DOHH2 (cell line): Measurements from ENCODE around the gene FMNL1.

Source experiments
- EZH2phosphoT487 ChIP-seq: fragments of 200-600 bp; sonication (generic); IDR thresholded peaks from 2 replicates; pipeline ENCODE4 v1.6.1; 2017; ENCODE audit warnings: borderline replicate concordance, mild to moderate bottlenecking, antibody characterized with exemption, low read length, moderate library complexity, mixed read lengths
- TF ChIP-seq, protein P1 (sequence below): fragments of 200-600 bp; sonication (generic); IDR thresholded peaks from one replicate; pipeline ENCODE4 v1.5.1; 2014; ENCODE audit warnings: antibody characterized with exemption, mild to moderate bottlenecking, low read depth, low read length; ENCODE audit not compliant: poor library complexity, severe bottlenecking

DNA sequence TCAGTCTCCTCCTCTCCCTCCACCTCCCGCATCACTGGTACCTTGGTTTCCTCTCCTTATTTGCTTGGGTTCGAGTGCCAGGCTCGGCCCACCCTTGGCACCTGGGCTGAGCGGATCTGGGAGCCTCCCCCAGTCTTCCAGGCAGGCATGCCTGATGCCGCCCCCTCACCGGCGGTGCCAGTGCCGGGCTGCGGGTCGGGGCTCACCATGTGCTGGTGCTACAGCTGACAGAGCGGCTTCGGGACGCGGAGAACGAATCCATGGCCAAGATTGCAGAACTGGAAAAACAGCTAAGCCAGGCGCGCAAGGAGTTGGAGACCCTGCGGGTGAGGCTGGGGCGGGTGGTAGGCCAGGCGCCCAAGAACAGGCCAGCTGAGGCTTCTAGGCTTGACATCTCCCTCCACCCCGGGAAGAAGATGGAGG lies 19.2 kb downstream of the FMNL1 start:
- TF ChIP-seq, protein P1, sequence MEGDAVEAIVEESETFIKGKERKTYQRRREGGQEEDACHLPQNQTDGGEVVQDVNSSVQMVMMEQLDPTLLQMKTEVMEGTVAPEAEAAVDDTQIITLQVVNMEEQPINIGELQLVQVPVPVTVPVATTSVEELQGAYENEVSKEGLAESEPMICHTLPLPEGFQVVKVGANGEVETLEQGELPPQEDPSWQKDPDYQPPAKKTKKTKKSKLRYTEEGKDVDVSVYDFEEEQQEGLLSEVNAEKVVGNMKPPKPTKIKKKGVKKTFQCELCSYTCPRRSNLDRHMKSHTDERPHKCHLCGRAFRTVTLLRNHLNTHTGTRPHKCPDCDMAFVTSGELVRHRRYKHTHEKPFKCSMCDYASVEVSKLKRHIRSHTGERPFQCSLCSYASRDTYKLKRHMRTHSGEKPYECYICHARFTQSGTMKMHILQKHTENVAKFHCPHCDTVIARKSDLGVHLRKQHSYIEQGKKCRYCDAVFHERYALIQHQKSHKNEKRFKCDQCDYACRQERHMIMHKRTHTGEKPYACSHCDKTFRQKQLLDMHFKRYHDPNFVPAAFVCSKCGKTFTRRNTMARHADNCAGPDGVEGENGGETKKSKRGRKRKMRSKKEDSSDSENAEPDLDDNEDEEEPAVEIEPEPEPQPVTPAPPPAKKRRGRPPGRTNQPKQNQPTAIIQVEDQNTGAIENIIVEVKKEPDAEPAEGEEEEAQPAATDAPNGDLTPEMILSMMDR = no peak
- TF ChIP-seq EZH2phosphoT487 = no peak
